ENCODE measurements around the gene SNTB2.
"Not testable (repeated sequence)": the region's sequence is repeated elsewhere in the genome, so short reads cannot be mapped to it uniquely, and the experiment has no call there.

Gene SNTB2

GRCh38 chr16:69236319-69236718 lies 49.4 kb downstream of the SNTB2 start:
- DNase-seq (ENCODE audit: low read depth, low spot score): no peak

DNA sequence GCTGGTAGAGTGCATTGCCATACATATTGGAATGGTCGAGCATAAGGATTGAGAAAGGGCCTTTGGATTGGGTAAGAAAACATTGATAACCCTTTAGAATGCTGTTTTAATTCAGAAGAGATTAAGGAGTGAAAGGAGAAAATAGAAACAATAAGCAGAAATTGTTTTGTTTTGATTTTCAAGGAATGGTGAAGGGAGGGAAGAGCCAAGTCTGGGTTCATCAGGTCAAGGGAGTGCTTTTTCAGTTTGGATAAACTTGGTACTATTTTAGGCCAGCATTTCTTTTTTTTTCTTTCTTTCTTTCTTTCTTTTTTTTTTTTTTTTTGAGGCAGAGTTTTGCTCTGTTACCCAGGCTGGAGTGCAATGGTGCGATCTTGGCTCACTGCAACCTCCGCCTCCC lies 50.3 kb downstream of the SNTB2 start:
- no peak for DNase-seq (ENCODE audit: low read depth, low spot score)

- no peak for DNase-seq (ENCODE audit: low read depth, low spot score)
Observed at GRCh38 chr16:69239851-69240250, 52.9 kb downstream of the SNTB2 start.

DNA sequence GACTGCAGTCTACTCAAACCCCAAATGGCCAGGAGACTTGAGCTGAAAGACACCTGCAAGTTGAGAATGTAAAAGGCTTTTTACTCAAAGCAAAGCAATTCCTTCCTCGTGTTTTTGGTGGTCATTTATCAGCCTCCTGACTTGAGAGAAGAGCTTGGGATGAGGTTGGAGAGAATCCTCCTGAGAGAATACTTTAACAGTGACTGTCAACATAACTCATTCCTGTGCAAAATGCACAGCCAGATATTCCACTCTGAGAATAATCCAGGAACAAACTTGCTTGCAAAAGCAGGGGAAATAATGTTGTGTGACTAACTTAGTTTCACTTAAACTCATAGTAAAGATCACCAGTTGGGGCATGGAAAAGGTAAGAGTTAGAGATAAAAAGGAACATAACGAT lies 53.4 kb downstream of the SNTB2 start:
- DNase-seq (ENCODE audit: low read depth, low spot score): no peak

DNA sequence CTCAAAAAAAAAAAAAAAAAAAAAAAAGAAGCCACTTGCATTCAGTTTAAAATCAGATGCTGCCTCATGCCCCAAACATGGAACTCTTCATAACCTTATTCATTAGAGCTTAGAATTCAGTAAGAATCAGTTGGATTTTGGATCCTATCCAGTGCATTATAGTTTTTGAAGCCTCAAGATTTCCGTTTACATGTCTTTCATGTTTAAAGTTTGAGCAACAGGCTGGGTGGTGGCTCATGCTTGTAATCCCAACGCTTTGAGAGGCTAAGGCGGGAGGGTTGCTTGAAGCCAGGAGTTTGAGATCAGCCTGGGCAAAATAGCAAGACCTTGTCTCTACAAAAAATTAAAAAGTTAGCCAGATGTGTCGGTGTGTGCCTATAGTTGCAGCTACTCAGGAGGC lies 55.0 kb downstream of the SNTB2 start:
- DNase-seq (ENCODE audit: low read depth, low spot score): no peak

DNA sequence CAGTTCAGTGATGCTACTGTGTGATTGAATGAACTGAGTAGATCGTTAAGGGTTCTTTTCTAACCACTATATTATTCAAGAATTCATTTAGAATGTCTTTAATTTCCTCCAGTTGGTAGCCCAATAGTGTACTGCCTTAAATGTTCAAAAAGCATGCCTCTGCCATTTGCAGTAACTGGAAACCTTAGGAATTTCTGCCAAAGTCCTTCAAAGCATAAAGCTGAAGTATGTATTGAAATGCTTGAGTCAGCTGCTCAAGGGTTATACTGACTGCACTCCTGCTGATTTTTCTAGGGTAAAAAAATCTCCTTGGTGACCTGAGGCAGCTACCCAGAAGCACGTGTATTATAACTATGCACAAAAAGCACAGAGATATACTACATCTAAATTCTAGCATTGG lies 56.5 kb downstream of the SNTB2 start:
- peak; percentile 65 for DNase-seq (ENCODE audit: low read depth, low spot score)

- no peak for DNase-seq (ENCODE audit: low read depth, low spot score)
Observed at GRCh38 chr16:69244336-69244735, 57.4 kb downstream of the SNTB2 start.

GRCh38 chr16:69250081-69250480 lies 63.1 kb downstream of the SNTB2 start:
- no peak for DNase-seq (ENCODE audit: low read depth, low spot score)

DNA sequence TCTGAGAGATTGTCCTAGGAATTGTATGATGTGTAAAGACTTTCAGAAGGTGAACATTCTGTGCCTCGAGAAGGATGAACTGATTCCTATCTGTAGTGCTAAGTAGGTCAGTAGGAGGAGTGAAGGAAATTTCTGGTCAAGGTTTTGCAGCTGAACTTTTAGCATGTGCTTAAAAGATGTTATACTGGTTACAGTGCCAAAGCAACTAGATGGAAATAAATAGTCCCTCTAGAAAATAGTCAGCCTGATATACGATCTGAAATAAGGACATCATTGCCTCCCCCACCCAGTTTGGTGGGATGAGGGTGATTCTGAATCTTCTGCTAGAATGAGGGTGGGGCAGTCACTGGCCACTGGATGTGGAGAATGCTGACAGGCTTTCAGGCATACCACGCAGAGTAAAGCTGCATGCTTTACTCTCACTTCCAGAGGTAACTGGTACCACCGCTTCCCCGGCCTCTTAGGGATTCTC lies 66.9 kb downstream of the SNTB2 start:
- DNase-seq (ENCODE audit: low read depth, low spot score): no peak

GRCh38 chr16:69259428-69259764 lies 72.4 kb downstream of the SNTB2 start:
- not testable (repeated sequence) for DNase-seq (ENCODE audit: low read depth, low spot score)

- no peak for DNase-seq (ENCODE audit: low read depth, low spot score)
Observed at GRCh38 chr16:69260019-69260418, 73.1 kb downstream of the SNTB2 start.

GRCh38 chr16:69260506-69260905 lies 73.5 kb downstream of the SNTB2 start:
- DNase-seq (ENCODE audit: low read depth, low spot score): no peak

- no peak for DNase-seq (ENCODE audit: low read depth, low spot score)
Observed at GRCh38 chr16:69266334-69267063, 79.5 kb downstream of the SNTB2 start.

GRCh38 chr16:69267633-69268032 lies 80.7 kb downstream of the SNTB2 start:
- no peak for DNase-seq (ENCODE audit: low read depth, low spot score)

- no peak for DNase-seq (ENCODE audit: low read depth, low spot score)
Observed at GRCh38 chr16:69270395-69270794, 83.4 kb downstream of the SNTB2 start.

GRCh38 chr16:69270831-69271230 lies 83.9 kb downstream of the SNTB2 start:
- no peak for DNase-seq (ENCODE audit: low read depth, low spot score)

- peak; percentile 65 for DNase-seq (ENCODE audit: low read depth, low spot score)
Observed at GRCh38 chr16:69273009-69273408, 86.0 kb downstream of the SNTB2 start.

GRCh38 chr16:69274699-69275235 lies 87.8 kb downstream of the SNTB2 start:
- no peak for DNase-seq (ENCODE audit: low read depth, low spot score)

GRCh38 chr16:69276148-69277115 lies 89.5 kb downstream of the SNTB2 start:
- peak; percentile 88 for DNase-seq (ENCODE audit: low read depth, low spot score)

DNA sequence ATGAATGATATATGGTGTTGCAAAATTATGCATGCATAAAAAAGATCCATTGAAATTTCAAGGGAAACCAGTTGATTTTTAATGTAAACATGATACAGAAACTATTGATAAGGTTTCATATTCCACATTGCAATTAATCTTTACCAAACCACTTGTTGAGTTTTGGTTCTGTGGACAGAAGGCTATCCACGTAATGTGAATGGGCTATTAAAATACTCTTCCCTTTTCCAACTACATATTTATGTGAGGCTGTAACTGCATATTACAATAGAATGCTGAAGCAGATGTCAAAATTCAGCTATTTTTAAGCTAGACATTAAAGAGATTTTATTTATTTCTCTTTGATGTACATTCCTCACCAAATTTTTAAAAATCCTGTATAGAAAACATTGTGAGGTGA lies 90.4 kb downstream of the SNTB2 start:
- no peak for DNase-seq (ENCODE audit: low read depth, low spot score)

GRCh38 chr16:69283851-69284250 lies 96.9 kb downstream of the SNTB2 start:
- DNase-seq (ENCODE audit: low read depth, low spot score): no peak

DNA sequence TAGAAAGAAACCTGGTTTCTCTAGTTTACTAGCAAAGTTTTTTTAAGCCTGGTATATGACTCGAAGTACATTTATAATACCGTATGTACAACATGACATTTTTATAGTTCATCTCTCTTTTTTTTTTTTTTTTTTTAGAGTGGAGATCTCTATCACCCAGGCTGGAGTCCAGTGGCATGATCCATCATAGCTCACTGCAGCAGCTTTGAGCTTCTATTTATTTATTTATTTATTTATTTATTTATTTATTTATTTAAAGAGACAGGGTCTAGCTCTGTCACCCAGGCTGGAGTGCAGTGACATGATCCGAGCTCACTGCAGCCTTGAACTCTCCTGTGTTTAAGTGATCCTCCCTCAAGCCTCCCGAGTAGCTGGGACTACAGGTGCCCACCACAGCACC lies 98.3 kb downstream of the SNTB2 start:
- no peak for DNase-seq (ENCODE audit: low read depth, low spot score)

Data from smooth muscle cell of the brain vasculature (primary cell).